Endothelial cell of umbilical vein (primary cell): ENCODE results near the gene SLAIN2. TPM values are rescaled to one million over a fixed set of nuclear protein-coding genes. Genes with fewer than 3 reads are reported as not detected.

Experiments used
- BruUV-seq: library from RNA; stranded (reverse); fragments of 400-500 nt; replicated peaks from 2 replicates; lab custom pipeline; 2021; lab: Mats Ljungman, UMichigan
- CTCF ChIA-PET: fragments of 300-600, 350-600 bp; sonication (Branson Sonifier 250); formaldehyde crosslinking; loops from one replicate; lab custom pipeline; 2021; ENCODE audit warnings: antibody characterized with exemption, inconsistent platforms; lab: Charles Lee
- POLR2A ChIA-PET: fragments of 300-600, 350-600 bp; sonication (Branson Sonifier 250); formaldehyde crosslinking; loops from one replicate; lab custom pipeline; 2021; ENCODE audit warnings: antibody characterized with exemption, inconsistent platforms; lab: Charles Lee
- DNase-seq: peaks from one replicate; pipeline ENCODE4 v3.0.0-alpha.2; 2011; ENCODE audit warnings: low read depth, low spot score
- FAIRE-seq: peaks from 2 replicates; lab custom pipeline; 2011; peaks lifted over from hg19 to GRCh38; lab: Jason Lieb, UNC
- H2AFZ ChIP-seq: 2 replicates; pipeline ENCODE4 v1.6.0; 2012; ENCODE audit warnings: low read depth, low read length, control low read depth, inconsistent platforms
- H3K27ac ChIP-seq: 2 replicates; pipeline ENCODE4 v1.5.1; 2011; ENCODE audit warnings: low read depth, mild to moderate bottlenecking, control low read depth, low read length, moderate library complexity; ENCODE audit not compliant: insufficient read depth
- H3K27me3 ChIP-seq, 2 experiments: 2 replicates each; pipeline versions ENCODE4 v1.6.0 to v1.6.1; 2011; ENCODE audit warnings: low read length in 2 of 2, mixed read lengths in 1 of 2; ENCODE audit not compliant: control insufficient read depth in 2 of 2, insufficient read depth in 2 of 2
- H3K36me3 ChIP-seq, 2 experiments: 2 replicates in 1 of 2; 3 replicates in 1 of 2; pipeline ENCODE4 v1.5.1; 2011; ENCODE audit warnings: low read length in 2 of 2, mild to moderate bottlenecking in 1 of 2, moderate library complexity in 1 of 2; ENCODE audit not compliant: control insufficient read depth in 2 of 2, insufficient read depth in 2 of 2; ENCODE audit errors: extremely low read depth in 1 of 2
- H3K4me1 ChIP-seq: 3 replicates; pipeline ENCODE4 v1.5.1; 2011; ENCODE audit warnings: mild to moderate bottlenecking, low read length; ENCODE audit not compliant: control insufficient read depth, insufficient read depth; ENCODE audit errors: extremely low read depth
- H3K4me2 ChIP-seq: 2 replicates; pipeline ENCODE4 v1.6.1; 2011; ENCODE audit warnings: low read length, control low read depth, mixed read lengths; ENCODE audit not compliant: insufficient read depth
- H3K4me3 ChIP-seq, 3 experiments: fragments of 200-600 bp in 1 of 3; sonication (generic), shearing (Covaris generic) in 1 of 3; replicated peaks in 1 of 3; 2 replicates each; pipeline ENCODE4 v1.5.1; 2011 to 2016; ENCODE audit warnings: control low read depth in 3 of 3, low read length in 3 of 3, mild to moderate bottlenecking in 2 of 3, inconsistent platforms in 1 of 3, low read depth in 1 of 3, moderate library complexity in 1 of 3; ENCODE audit not compliant: insufficient read depth in 1 of 3
- H3K79me2 ChIP-seq: 2 replicates; pipeline ENCODE4 v1.6.0; 2012; ENCODE audit warnings: low read length, inconsistent platforms; ENCODE audit not compliant: control insufficient read depth, insufficient read depth
- H3K9ac ChIP-seq: replicated peaks from 2 replicates; pipeline ENCODE3; 2011; ENCODE audit warnings: low read length, control low read depth; ENCODE audit not compliant: insufficient read depth; ENCODE audit errors: extremely low read depth
- H3K9me1 ChIP-seq: replicated peaks from 3 replicates; pipeline ENCODE4 v1.6.0; 2011; ENCODE audit warnings: mild to moderate bottlenecking, low read length; ENCODE audit not compliant: control insufficient read depth, insufficient read depth; ENCODE audit errors: extremely low read depth
- H3K9me3 ChIP-seq: replicated peaks from 2 replicates; pipeline ENCODE4 v1.5.1; 2012; ENCODE audit warnings: low read length, inconsistent platforms; ENCODE audit not compliant: control insufficient read depth, insufficient read depth
- H4K20me1 ChIP-seq: replicated peaks from 2 replicates; pipeline ENCODE3; 2011; ENCODE audit warnings: mild to moderate bottlenecking, low read length; ENCODE audit not compliant: control insufficient read depth, insufficient read depth; ENCODE audit errors: extremely low read depth
- EZH2 ChIP-seq: IDR thresholded peaks from 2 replicates; pipeline ENCODE4 v1.6.1; 2012; ENCODE audit warnings: borderline replicate concordance, low read depth, mild to moderate bottlenecking, moderate library complexity, low read length, inconsistent platforms; ENCODE audit not compliant: severe bottlenecking
- FOS ChIP-seq: IDR thresholded peaks from 2 replicates; pipeline ENCODE4 v1.6.1; 2011; ENCODE audit warnings: mild to moderate bottlenecking, low read length, moderate library complexity, borderline replicate concordance; ENCODE audit not compliant: insufficient read depth
- GATA2 ChIP-seq: IDR thresholded peaks from 2 replicates; pipeline ENCODE4 v1.7.0; 2011; ENCODE audit warnings: low read depth, mild to moderate bottlenecking, moderate library complexity, mixed read lengths, low read length; ENCODE audit not compliant: insufficient read length, insufficient read depth
- JUN ChIP-seq: IDR thresholded peaks from 2 replicates; pipeline ENCODE4 v1.6.1; 2011; ENCODE audit warnings: borderline replicate concordance, low read depth; ENCODE audit not compliant: insufficient read length, insufficient read depth
- MYC ChIP-seq: IDR thresholded peaks from one replicate; pipeline ENCODE4 v1.6.1; 2011; ENCODE audit warnings: mild to moderate bottlenecking, low read depth, low read length
- POLR2A ChIP-seq: IDR thresholded peaks from 2 replicates; pipeline ENCODE4 v1.6.1; 2012; ENCODE audit warnings: low read depth, mild to moderate bottlenecking, control low read depth, low read length
- POLR2AphosphoS5 ChIP-seq: IDR thresholded peaks from 2 replicates; pipeline ENCODE4 v1.6.1; 2012; ENCODE audit warnings: low read depth, mild to moderate bottlenecking, control low read depth, low read length, moderate library complexity; ENCODE audit not compliant: insufficient read depth
- dilution Hi-C: fragments of 300-500 bp; cut with MboI; formaldehyde crosslinking; loops from one replicate; pipeline ENCODE4 v1.15.0; 2019; ENCODE audit warnings: low sequenced_read_pairs; ENCODE audit not compliant: extremely low pct_ligation_motif_present
- intact Hi-C: fragments of 100-400 bp; cut with micrococcal nuclease; formaldehyde crosslinking; loops from one replicate; pipeline ENCODE4 v1.10.0; 2022
- polyA plus RNA-seq, 4 experiments: library from polyadenylated mRNA; depleted of rRNA in 3 of 4; stranded (reverse) in 3 of 4; unstranded in 1 of 4; fragments of >200 nt; gene quantifications; 2 replicates each; pipeline versions ENCODE4 v1.2.1 to v1.2.3, GENCODE V29; 2011 to 2012; ENCODE audit warnings: missing spikeins in 1 of 4
- total RNA-seq: library from RNA; stranded (reverse); gene quantifications from 2 replicates; pipeline ENCODE4 v1.2.3, GENCODE V29; 2021
- TF ChIP-seq, protein P1 (sequence below), 2 donors: IDR thresholded peaks; 1 replicate in 1 of 2; 2 replicates in 1 of 2; pipeline ENCODE4 v1.5.1; 2011; ENCODE audit warnings: low read length in 2 of 2, mild to moderate bottlenecking in 2 of 2, moderate library complexity in 2 of 2, control low read depth in 1 of 2, inconsistent platforms in 1 of 2, low read depth in 1 of 2; ENCODE audit not compliant: insufficient read depth in 1 of 2; ENCODE audit errors: extremely low read depth in 1 of 2
- TF ChIP-seq, protein P2 (sequence below): IDR thresholded peaks from 2 replicates; pipeline ENCODE4 v1.6.1; 2011; ENCODE audit not compliant: insufficient read depth, insufficient read length

The SLAIN2 gene
- total and polyA plus RNA-seq, 2 donors (not counting 3 experiments of a cell fraction or from before 2014, with no cell fraction given) = 27.4 to 49.5 TPM

DNA sequence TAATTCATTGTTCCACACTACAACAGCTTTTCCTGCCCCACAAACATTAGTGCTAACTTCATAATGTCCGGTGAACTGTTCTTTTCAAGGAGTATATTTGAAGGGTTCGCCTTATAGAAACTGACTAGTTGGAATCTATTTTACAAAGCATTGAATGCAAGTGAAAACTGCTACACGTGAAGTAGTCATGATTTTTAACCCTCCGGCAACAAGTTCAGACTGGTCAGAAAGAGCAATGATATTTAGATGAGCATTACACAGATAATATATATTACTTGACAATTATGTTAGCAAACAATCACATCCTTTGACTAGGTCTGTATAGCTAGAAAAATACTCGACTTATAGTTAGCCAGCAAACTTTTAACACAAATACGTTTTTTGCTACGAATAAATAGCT lies 1.7 kb upstream of the SLAIN2 start:
- no peak for FAIRE-seq

More for the DNA sequence above, 1.7 kb upstream of the SLAIN2 start:
- Histone ChIP-seq H3K9me3 (no peaks in the 10 kb centered on the region), H4K20me1 (peaks cover under 1% of the 10 kb centered on the region), H2AFZ (no peak overlapping the region), H3K27me3 (no peaks in the 10 kb centered on the region), H3K36me3 (no peaks in the 10 kb centered on the region), H3K4me2 (no peak overlapping the region), H3K27ac (no peak overlapping the region), H3K9me1 (peaks cover 2% of the 10 kb centered on the region), H3K79me2 (peaks cover 30% of the 10 kb centered on the region), H3K9ac (no peak overlapping the region), H3K4me1 (peaks cover 25% of the 10 kb centered on the region), H3K4me3 (no peak overlapping the region)
- no peak for DNase-seq
- TF ChIP-seq GATA2 (no peak), EZH2 (no peak), MYC (no peak), FOS (no peak), JUN (no peak), POLR2A (no peak), POLR2AphosphoS5 (no peak)
- TF ChIP-seq, protein P1, sequence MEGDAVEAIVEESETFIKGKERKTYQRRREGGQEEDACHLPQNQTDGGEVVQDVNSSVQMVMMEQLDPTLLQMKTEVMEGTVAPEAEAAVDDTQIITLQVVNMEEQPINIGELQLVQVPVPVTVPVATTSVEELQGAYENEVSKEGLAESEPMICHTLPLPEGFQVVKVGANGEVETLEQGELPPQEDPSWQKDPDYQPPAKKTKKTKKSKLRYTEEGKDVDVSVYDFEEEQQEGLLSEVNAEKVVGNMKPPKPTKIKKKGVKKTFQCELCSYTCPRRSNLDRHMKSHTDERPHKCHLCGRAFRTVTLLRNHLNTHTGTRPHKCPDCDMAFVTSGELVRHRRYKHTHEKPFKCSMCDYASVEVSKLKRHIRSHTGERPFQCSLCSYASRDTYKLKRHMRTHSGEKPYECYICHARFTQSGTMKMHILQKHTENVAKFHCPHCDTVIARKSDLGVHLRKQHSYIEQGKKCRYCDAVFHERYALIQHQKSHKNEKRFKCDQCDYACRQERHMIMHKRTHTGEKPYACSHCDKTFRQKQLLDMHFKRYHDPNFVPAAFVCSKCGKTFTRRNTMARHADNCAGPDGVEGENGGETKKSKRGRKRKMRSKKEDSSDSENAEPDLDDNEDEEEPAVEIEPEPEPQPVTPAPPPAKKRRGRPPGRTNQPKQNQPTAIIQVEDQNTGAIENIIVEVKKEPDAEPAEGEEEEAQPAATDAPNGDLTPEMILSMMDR (IDR thresholded peaks at IDR 0.05; ENCODE audit: extremely low read depth in 1 of 2, insufficient read depth in 1 of 2, low read depth in 1 of 2, low read length in 2 of 2) = no peak
- TF ChIP-seq, protein P2, sequence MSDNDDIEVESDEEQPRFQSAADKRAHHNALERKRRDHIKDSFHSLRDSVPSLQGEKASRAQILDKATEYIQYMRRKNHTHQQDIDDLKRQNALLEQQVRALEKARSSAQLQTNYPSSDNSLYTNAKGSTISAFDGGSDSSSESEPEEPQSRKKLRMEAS = no peak
- POLR2A ChIA-PET = no interaction called here
- intact Hi-C loops (loop anchor here (2.0 to 10.0 kb wide), 2 partner anchors 71 to 425 kb away; partner anchors contain the start of genes NFXL1 and TEC), dilution Hi-C loops (no loop called here)
- CTCF ChIA-PET = interaction anchor here (1.6 kb wide), 1 partner anchor 9 kb away, joined by 4 read pairs; no protein-coding TSS in a partner anchor
- BruUV-seq = no TSS peak
